Measurements from ENCODE around the gene MIER1.

DNA sequence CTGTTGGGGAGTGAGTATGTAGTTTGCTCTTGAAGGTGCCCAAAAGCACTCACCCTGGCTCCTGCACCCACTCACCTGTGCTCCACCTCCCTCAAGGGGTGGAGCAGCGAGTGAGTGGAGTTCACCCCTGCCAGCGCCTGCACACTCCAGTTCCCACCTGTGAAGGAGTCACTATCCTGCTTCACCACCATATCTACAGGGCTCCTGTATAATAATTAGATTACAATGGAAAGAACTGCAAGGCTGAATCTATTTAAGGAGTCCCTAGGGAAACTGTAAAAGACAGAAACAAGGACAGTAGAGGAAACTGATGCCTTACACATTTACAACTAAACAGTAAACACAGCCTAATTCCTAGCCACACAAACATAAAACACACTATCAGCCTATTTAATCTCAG lies 4.2 kb upstream of the MIER1 start:
- TF ChIP-seq CTCF (IDR thresholded peaks at IDR 0.05): no peak
- TF ChIP-seq POLR2A (IDR thresholded peaks at IDR 0.05): no peak
- no peak for TF ChIP-seq POLR2AphosphoS5 (IDR thresholded peaks at IDR 0.05)

Data from prostate gland (tissue), 2 donors.